HuH-7.5 (cell line): ENCODE measurements around the gene ARHGDIA.

ENCODE experiments used
- DNase-seq: peaks from one replicate; pipeline ENCODE4 v3.0.0; 2011; ENCODE audit warnings: low spot score

Gene ARHGDIA

DNA sequence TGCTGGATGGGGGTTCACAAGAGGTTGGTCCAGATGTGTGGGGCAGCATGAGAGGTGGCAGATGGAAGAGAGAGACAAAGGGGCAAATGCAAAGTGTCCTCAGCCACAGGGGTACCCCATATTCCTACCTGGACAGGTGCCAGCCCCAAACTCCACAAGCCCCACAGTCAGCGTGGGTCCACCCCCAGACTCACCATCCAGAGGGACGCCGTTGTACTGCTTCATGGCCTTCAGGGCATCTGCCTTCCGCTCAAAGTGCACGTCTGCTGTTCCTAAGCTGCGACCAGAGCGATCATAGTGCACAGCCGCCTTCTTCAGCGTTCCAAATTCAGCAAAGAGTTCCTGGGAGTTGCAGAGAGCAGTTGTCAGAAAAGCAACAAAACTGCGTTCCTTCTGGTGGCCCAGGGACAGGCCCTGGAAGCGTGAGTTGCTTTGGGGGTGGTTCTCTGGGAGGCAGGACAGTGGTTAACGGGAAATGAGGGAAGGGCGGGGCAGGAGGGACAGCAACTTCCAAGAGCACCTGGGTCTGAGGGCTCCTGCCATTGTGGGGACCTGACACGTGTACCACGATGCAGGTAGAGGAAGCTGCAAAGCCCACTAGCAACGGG lies 18.0 kb upstream of the ARHGDIA start:
- DNase-seq = no peak

DNA sequence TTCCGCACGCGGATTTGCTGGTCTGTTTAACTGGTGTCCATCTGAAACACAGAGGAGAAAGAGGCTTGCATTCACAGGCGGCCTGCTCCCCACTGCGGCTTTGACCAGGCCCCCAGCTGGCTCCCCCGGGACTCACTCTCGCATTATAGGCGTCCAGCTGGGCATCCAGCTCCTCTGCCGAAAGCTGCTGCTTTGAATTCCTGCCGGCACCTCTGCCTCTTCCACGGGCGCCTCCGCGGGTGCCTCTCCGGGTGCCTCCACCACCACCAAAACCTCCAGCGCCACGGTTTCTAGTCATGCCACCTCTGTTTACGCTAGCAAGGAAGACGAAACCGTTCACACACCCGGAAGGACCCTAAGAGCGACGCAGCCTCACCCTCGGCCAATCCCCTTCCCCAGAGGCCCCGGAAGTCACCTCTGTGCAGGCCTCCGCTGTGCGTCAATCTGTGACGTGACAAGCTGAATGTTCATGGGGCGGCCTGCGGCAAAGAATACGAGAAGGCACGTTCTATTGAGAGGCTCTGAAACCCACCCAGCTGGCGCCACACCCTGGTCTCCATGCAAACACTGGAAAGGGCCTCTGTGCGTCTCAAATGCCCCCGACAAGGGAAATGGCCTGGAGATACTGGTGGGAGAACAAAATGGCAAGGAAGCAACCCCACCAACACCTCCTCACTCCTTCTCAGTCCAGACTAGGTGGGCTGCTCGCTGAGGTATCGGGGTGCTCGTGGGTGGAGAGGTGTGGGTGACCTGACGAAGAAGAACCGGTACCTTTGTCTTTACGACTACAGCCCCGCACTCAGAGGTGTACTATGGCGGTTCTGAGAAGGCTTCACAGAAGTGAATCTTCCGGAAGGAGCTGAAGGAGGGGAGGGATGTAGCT lies 17.2 kb upstream of the ARHGDIA start:
- DNase-seq = no peak

DNA sequence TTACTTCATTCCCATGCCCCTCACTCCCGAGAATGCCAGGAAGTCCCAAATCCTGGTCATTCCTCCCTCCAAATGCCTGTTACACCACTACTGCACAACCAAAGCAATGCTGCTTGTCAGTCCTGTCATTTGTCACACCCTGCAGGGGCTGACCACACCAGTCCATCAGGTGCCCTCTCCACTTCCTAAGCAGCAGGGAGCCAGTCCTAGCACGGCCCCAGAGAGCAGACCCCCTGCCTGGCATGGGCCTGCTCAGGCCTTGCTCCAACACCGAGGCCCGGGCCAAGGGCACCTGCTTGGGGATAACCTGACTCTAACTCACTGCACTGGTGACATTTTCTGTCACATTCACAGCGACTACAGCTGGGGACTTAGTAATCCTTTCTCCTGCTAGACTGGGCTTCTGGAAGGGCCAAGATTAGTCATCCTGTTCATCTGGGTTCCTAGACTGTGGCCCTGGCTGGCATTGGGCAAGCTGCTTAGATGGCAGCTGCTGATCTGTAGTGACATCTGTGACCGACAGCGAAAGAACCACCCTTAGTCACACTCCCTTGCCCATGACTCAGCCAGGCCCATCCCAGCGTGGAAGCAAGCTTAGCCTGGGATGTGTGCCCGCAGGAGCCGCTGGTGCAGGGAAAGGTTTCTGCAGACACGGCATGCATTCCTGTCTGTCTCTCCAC lies 14.9 kb upstream of the ARHGDIA start:
- DNase-seq = no peak

DNA sequence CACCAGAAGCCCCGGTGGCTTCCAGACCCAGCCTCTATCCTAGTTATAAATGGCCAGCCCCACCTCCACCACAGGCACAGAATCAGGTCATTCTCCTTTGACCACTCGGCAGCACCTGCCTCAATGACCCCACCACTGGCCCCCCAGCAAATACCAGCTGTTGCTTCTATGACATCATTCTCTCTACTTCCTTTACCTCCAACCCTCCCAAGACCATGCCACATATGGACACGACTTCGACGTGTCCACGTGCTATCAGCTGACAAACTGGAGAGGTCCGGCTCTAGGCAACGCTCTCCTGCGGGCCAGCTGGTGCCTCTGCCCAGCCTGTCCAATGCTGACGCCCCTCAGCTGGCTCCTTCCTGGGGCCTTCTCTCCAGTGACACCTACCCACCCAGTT lies 14.3 kb upstream of the ARHGDIA start:
- no peak for DNase-seq

DNA sequence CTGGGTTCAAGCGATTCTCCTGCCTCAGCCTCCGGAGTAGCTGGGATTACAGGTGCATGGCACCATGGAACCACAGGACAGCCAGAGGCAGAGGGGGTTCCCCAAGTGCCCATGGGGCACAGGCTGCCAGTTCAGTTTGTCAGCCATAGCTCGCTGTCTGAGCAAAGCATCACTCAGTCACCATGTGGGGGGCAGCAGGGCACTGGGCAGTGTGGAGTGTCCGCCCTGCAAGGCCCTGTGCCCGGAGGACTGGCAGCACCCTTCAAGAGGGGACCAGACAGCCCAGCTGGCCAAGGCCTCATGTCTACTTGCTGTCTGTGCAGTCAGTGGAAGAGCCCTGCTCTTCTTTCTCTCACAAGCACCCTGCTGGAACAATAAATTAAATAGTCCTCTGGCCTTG lies 13.8 kb upstream of the ARHGDIA start:
- DNase-seq = no peak

DNA sequence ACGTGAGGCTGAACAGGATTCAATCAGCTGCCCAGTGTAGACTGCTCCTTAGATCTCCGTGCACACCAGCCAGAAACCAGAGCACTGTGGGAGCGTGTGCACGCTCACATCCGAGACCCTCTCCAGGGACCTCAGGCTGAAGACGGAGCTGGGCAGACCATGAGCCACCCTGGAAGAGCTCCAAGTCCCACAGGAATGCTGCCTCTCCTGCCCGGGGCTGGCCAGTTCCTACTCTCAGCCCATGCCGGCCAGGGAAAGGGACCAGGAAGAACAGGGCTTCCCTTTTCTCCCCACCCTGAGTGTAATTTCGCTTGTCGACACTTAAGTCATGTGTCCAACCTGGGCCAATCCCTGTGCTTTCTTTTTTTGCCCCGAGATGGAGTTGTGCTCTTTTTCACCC lies 13.4 kb upstream of the ARHGDIA start:
- no peak for DNase-seq

DNA sequence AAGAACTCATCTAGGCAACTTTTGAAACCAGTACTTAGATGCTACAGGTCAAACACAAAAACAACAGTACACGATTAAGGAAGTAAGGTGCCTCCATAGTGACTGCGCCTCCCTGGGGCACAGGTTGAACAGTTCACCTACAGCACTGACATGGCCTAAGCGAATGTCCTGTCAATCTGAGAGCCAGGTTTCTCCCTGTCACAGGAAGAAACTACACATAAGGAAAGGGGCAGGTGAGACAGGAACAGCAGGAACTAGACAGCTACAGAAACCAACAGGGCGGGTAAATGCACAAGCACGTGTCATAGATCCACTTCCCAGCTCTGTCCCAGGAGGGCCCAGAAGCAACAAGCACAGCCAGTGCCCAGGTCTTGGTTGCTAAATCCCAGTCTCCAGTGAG lies 8.0 kb upstream of the ARHGDIA start:
- no peak for DNase-seq

DNA sequence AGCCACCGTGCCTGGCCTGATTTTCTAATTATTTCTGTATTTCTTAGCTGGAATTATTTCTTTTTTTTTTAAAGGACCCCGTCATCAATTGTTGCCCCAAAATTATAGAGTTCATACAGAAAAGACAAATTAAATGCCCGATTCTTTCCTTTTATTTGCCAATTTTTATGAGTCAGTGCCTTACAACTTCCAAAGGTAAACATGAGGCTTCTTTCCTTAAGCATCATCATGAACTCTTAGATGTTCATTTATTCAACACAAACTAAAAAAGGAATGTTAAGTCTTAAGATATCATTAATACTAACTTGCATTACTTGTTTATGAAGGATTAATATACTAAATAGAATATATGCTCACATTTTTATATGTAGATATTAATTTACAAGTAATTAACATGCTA lies 7.2 kb upstream of the ARHGDIA start:
- no peak for DNase-seq

DNA sequence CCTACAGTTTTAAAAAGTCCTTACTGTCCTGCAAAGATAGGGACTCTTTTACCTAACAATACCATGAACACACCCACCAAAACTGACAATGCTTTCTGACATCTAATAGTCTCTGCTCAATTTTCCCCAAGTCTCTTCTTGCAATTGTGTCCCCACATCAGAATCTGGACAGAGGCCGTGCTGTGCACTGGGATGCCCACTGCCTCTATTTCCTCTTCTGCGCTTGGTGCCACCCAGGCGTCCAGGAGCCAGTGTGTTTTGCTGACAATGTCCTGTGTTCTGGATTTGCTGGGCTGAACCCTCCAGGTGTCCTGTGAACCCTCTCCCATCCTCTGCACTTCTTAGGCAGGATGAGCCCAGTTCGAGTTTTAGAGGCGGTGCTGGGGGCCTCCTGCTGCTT lies 6.4 kb upstream of the ARHGDIA start:
- no peak for DNase-seq

DNA sequence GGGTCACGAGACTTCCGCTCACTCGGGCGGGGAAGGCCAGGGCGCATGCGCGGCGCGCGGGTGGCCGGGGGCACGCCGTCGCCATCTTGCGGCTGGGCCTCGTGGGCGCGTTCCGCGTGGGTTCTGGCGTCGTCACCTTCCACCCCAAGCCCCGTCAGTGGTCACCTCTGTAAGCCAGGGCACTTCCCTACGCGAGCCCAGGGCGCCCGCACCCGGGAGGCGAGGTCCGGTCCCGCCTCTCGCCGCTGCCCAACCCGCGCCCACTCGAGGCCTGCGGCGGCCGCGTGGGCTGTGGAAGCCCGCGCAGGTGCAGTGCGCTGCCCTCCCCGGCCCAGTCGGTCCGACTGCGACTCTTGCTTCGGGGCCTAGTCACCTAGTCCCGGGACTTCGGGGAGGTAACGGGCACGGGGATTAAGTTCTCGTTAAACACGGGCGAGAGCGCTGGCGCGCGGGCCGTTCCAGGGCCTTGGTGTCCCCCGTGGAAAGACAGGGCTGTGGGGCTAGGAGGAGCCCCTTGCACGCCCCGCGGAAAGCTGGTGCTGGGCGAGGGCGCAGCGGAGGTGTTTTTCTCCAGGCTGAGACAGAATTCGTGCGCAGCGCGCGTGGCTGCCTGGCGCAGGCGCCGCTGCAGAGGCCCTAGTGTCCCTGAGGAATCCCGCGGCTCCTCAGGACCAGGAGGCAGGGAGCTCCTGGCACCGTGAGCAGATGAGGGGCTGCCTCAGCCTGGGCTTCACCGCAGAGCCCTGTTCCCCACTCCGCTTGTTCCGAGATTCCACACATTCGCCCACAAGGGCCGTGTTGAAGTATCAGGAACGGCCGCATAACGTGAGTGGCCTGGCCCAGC lies 472 bp upstream of the ARHGDIA start:
- peak; percentile 97 for DNase-seq

DNA sequence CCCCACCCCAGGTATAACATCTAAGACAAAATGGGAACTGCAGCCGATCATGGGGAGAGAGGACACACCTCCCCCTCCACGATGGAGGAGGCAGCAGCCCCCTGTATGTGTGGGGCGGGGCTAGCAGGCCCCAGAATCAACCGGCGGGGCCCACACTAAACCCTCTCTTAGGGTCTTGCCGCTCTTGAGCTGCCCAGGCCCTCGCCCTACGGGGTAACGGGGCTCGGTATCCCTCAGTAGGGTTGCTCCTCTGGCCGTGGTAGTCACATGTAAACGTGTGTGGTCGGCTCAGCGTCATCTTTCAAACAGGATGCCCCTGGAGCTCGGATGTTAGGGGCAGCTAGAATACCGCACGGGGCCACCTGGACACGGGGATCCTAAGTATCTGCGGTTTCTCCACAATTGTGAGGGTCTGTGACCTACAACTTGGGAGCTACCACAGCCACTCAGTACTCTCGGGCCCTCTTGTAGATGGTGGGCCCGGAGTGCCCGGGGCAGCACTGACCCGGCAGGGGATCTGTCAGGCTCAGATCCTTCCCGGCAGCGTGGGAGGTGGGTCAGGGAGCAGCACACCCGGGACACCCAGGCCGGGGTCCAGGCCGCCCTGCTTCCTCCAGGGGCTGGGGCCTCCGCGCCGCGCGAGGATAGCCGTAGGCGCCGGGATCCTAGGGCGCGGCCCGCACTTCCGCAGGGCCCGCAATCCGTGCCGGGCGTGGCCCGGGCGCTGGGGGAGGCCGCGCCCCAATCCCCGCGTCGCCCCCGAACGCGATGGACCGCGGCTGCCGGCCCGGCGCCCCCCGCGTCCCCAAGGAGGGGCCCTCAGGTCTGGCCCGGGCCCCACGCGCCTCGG lies 781 bp downstream of the ARHGDIA start:
- no peak for DNase-seq

DNA sequence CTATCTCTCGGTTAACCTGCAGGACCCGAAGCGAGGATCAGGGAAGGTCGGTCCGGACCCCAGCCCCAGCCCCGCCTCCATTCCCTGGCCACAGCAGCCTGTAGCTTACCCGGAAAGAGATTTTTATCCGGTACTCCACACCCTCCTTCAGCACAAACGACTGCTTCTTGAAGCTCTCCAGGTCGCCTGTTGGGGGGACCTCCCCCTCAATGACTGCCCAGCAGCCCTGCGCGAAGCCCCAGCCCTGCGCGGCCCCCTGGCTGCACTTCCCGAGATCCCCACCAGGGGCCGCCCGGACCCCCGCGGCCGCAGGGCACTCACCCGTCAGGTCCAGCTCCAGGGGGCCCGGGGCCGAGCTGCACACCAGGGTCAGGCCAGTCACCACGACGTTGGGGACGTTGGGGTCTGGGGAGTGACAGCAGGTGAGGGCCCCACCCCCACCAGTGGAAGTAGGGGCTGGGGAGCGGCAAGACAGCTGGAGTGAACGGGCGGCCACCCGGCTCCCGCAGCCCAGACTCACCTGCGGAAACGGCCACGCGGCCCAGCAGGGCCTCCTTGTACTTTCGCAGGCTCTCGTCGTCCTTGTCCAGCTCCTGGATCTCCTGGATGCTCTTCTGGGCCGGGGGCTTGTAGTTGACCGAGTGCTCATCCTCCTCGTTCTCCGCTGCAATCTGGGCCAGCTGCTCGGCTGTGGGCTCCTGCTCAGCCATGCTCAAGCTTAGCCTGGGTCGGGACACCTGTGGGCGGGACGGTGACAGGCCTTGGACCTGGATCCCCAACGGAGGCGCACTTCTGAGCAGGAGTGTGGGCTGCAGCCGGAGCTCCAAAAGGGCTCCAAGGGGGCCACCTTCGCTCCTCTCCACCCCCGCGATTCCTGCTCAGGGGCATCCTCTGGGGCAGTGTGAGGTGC lies 1.7 kb downstream of the ARHGDIA start:
- DNase-seq = no peak

DNA sequence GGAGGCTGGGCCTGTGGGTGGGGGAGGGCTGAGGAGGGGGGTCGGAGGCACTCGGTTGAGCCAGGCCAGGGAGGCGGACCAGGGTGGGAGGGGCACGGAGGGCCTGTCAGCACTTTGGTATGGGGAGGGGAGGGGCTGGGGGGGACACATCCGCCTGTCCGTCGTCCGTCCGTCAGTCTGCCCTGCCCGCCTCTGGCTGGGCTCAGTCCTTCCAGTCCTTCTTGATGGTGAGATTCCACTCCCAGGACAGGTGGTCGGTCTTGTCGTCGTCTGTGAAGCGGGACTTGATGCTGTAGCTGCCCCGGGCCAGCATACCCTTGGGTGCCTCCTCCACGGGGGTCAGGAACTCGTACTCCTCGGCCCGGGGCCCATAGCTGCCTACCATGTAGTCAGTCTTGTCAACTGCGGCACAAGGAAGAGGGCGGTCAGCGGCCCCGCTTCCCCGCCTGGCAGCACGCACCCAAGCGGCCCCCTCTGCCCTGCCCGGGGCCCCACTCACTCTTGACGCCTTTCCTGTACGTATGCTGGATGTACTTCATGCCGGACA lies 2.4 kb downstream of the ARHGDIA start:
- DNase-seq = no peak

DNA sequence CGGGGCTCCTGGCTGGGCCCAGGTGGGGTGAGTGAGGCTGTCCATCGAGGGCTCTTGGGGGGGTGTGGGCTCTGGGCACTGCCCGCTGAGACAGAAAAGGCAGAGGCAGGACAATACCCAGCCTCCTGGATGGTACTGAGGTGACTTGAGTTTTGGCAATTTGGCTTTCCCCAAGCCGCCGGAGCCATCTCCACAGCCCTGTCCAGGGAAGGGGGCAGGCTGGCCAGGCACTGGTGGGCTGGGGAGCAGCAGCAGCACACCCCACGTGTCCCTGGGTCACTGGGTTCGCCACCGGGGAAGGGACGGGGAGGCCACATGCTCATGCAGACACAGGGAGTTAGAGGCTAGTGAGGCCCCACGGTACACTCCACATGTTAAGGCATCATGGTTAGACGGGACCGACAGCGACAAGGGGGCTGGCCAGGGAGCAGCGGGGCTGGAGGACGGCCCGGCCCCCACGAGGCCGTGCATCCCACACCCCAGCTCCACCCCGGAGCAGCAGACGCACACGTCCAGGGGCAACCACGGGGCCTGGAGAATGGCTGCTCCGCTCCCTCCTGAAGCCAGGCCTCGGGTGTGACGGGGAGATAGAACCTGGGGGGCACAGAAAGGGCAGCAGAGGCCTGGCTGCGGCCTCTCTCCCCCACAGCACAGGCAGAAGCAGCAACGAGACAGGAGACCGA lies 3.0 kb downstream of the ARHGDIA start:
- no peak for DNase-seq

DNA sequence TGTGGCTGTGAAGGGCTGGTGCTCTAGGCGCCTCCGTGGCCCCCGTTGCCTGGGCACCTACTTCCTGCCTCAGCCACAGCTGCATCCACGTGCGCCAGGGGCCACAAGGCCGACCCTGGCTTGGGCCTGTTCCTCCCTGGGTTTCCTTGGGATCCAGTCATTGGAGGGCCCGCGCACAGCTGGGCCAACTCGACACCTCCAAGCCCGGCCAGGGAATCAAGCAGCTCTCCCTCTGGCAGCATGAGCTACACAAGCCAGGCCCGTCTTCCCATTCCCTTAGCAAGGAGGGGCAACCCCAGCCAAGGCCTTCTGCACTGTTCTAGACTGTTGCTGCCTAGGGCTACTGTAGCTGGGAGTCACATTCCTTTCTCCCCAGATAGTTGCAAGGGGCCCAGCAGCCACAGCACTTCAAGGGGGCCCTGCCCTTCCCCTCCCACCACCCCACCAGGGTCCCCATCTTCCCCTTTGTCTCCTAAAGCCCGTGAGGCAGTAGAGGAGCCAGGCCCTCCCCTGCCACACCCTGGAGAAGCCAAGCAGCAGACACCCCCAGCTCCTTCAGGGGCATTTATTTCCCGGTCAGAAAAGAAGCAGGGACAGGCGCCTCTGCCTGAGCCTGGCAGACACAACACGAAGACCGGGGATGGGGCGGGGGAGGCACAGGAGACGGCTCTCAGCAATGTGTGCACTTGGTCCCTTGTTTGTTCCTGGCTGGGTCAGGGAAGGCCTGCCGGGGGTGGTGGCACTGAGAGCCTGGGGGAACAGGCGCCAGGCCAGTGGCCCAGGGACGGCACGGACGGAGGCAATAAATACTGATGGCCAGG lies 3.8 kb downstream of the ARHGDIA start:
- no peak for DNase-seq

DNA sequence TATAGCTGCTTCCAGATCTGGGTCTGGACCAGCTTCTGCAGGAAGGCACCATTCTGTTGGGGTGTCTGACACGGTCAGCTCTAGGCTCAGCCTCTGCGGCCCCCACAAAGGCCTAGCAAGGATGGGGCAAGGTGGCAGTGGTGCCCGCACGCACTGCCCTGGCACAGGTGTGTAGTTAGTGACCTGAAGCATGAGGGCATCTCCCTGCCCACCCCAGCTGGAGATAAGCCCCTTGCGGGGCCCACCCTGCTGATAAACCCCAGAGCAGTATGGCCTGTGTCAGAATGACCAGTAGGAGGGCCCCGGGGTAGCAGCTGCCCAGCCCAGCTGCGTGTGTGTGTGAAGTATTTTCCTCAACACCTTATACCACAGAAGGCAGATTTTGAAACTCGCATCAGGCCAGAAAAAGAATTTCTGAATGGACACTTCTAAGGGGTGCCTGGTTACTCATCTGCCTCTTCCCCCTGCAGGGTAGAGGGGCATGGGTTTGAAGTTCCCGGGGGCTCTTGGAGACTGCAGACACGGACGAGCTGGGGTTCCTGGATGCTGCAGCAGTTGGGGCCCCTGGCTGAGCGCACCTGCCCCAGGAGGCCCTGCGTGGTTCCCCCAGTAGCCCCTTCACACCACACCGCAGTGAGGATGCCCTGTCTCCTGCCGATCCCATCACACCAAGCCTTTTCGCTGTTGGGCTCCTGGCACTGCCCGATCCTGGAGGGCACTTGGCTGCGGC lies 4.5 kb downstream of the ARHGDIA start:
- no peak for DNase-seq

DNA sequence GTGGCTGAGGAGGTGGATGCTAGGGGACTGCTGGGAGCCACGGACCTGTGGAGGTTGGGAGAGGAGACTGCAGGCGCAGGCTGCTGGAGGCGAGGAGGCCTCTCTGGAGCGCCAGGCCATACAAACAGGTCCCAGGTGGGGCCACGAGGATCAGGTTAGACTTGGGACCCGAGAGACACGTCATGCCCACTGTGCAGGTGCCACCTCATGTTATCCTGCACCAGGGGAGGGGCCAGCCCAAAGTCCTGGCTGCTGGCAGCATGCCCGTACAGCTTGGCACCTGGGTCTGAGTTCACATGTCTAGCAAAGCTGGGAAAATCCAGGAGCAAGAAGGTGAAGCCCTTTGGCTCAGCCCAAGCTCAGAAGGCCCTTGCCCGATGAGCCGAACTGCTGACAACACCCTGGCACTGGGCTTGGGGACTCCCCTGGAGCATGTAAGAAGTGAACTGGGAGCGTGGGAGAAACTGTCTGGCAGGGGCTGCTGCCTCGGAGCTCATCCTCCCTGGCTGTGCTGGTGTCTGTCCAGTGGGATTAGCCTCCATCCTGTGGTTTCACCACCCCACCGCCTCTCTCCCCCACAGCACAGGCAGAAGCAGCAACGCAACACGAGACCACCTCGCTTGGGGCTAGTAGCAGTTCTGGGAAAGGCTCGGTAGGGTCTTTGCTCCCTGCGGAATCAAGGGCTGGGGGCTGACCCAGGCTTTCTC lies 5.3 kb downstream of the ARHGDIA start:
- no peak for DNase-seq
